Hepatocyte (in vitro differentiated cells): ENCODE results near the gene NLRC5. TPM values are rescaled to one million over a fixed set of nuclear protein-coding genes. Genes with fewer than 3 reads are reported as not detected.

ENCODE experiments used
- DNase-seq: peaks from one replicate; pipeline ENCODE4 v3.0.0-alpha.2; 2016; ENCODE audit warnings: low spot score
- H2AFZ ChIP-seq: fragments of 200-600 bp; sonication (generic); 2 replicates; pipeline ENCODE4 v1.6.0; 2016; ENCODE audit warnings: antibody characterized with exemption, mild to moderate bottlenecking
- H3K27ac ChIP-seq: fragments of 200-600 bp; sonication (generic); 2 replicates; pipeline ENCODE4 v1.5.1; 2016; ENCODE audit warnings: mild to moderate bottlenecking
- H3K27me3 ChIP-seq: fragments of 200-600 bp; sonication (generic); 2 replicates; pipeline ENCODE4 v1.6.1; 2016
- H3K36me3 ChIP-seq: fragments of 200-600 bp; sonication (generic); replicated peaks from 2 replicates; pipeline ENCODE4 v1.5.1; 2016; ENCODE audit warnings: low read depth; ENCODE audit not compliant: insufficient read depth
- H3K4me1 ChIP-seq: fragments of 200-600 bp; sonication (generic); 2 replicates; pipeline ENCODE4 v1.5.1; 2016; ENCODE audit warnings: mild to moderate bottlenecking, moderate library complexity; ENCODE audit not compliant: insufficient read depth
- H3K4me2 ChIP-seq: fragments of 200-600 bp; sonication (generic); 2 replicates; pipeline ENCODE4 v1.6.0; 2016
- H3K4me3 ChIP-seq: fragments of 200-600 bp; sonication (generic); 2 replicates; pipeline ENCODE4 v1.5.1; 2016; ENCODE audit warnings: mild to moderate bottlenecking
- H3K79me2 ChIP-seq: fragments of 200-600 bp; sonication (generic); 2 replicates; pipeline ENCODE4 v1.6.0; 2017; ENCODE audit warnings: mild to moderate bottlenecking
- H3K9me2 ChIP-seq: fragments of 200-600 bp; sonication (generic); replicated peaks from 2 replicates; pipeline ENCODE4 v1.6.0; 2017; ENCODE audit warnings: mild to moderate bottlenecking; ENCODE audit not compliant: insufficient read depth
- H3K9me3 ChIP-seq: fragments of 200-600 bp; sonication (generic); 2 replicates; pipeline ENCODE4 v1.5.1; 2016; ENCODE audit warnings: low read depth, mild to moderate bottlenecking
- H4K20me1 ChIP-seq: fragments of 200-600 bp; sonication (generic); 2 replicates; pipeline ENCODE4 v1.6.0; 2016; ENCODE audit warnings: mild to moderate bottlenecking; ENCODE audit not compliant: insufficient read depth, poor library complexity, severe bottlenecking
- EZH2 ChIP-seq: fragments of 200-600 bp; sonication (generic); IDR thresholded peaks from 2 replicates; pipeline ENCODE4 v1.6.1; 2016; ENCODE audit warnings: antibody characterized with exemption, mild to moderate bottlenecking, borderline replicate concordance
- EZH2phosphoT487 ChIP-seq: fragments of 200-600 bp; sonication (generic); IDR thresholded peaks from one replicate; pipeline ENCODE4 v1.6.1; 2018; ENCODE audit warnings: antibody characterized with exemption, mild to moderate bottlenecking, low read depth, moderate library complexity; ENCODE audit not compliant: unreplicated experiment, severe bottlenecking
- WGBS: methylation state at CpG from one replicate; pipeline ENCODE4 v1.1.6; 2016; ENCODE audit warnings: low lambda C conversion rate; ENCODE audit errors: missing lambda C conversion rate; 5-methylcytosine and 5-hydroxymethylcytosine counted together
- polyA plus RNA-seq: library from polyadenylated mRNA; unstranded; fragments of >200 nt; fragmentation: Nextera tagmentation; extraction: Ambion mirVana; gene quantifications from 2 replicates; pipeline ENCODE4 v1.2.1, GENCODE V29; 2016
- total RNA-seq: library from RNA; depleted of rRNA; stranded (reverse); fragments of >200 nt; gene quantifications from 2 replicates; pipeline ENCODE4 v1.2.3, GENCODE V29; 2014
- TF ChIP-seq, protein P1 (sequence below): fragments of 200-600 bp; sonication (generic); IDR thresholded peaks from 2 replicates; pipeline ENCODE4 v1.5.1; 2016; ENCODE audit warnings: antibody characterized with exemption, mild to moderate bottlenecking; ENCODE audit not compliant: poor library complexity

The NLRC5 gene
- total and polyA plus RNA-seq, 2 experiments from 2014 or later, result 6.4 to 7.0 TPM

DNA sequence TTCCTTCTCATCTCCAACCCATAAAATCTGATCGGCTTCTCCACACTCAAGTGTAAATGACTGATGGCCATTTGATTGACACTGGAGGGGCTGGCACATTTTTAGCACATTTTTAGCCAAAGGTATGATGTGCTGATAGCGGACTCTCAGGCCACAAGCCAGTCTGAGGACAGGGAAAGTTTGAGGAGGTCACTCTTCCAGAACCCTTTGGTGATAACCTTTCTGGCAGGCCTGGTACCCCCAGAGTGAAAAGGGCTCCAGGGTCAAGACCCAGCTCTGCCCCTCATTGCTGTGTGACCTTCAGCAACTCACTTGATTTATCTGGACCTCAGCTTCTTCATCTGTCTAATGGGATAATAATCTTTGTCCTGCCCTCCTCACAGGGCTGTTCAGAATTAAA, 1.7 kb upstream of the NLRC5 start:
- Histone ChIP-seq H3K27ac (no peak overlapping the region), H3K4me3 (no peak overlapping the region), H3K36me3 (no peaks in the 10 kb centered on the region), H3K79me2 (no peaks in the 10 kb centered on the region), H3K9me3 (no peaks in the 10 kb centered on the region), H3K9me2 (no peaks in the 10 kb centered on the region), H3K4me2 (no peak overlapping the region), H2AFZ (no peak overlapping the region), H3K4me1 (peaks cover 3% of the 10 kb centered on the region), H4K20me1 (no peaks in the 10 kb centered on the region), H3K27me3 (peaks cover 10% of the 10 kb centered on the region)
- 96% methylated on average over 2 of the region's 2 CpGs for WGBS
- TF ChIP-seq, protein P1, sequence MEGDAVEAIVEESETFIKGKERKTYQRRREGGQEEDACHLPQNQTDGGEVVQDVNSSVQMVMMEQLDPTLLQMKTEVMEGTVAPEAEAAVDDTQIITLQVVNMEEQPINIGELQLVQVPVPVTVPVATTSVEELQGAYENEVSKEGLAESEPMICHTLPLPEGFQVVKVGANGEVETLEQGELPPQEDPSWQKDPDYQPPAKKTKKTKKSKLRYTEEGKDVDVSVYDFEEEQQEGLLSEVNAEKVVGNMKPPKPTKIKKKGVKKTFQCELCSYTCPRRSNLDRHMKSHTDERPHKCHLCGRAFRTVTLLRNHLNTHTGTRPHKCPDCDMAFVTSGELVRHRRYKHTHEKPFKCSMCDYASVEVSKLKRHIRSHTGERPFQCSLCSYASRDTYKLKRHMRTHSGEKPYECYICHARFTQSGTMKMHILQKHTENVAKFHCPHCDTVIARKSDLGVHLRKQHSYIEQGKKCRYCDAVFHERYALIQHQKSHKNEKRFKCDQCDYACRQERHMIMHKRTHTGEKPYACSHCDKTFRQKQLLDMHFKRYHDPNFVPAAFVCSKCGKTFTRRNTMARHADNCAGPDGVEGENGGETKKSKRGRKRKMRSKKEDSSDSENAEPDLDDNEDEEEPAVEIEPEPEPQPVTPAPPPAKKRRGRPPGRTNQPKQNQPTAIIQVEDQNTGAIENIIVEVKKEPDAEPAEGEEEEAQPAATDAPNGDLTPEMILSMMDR, result no peak
- TF ChIP-seq EZH2phosphoT487, result no peak
- TF ChIP-seq EZH2, result no peak
- no peak for DNase-seq

DNA sequence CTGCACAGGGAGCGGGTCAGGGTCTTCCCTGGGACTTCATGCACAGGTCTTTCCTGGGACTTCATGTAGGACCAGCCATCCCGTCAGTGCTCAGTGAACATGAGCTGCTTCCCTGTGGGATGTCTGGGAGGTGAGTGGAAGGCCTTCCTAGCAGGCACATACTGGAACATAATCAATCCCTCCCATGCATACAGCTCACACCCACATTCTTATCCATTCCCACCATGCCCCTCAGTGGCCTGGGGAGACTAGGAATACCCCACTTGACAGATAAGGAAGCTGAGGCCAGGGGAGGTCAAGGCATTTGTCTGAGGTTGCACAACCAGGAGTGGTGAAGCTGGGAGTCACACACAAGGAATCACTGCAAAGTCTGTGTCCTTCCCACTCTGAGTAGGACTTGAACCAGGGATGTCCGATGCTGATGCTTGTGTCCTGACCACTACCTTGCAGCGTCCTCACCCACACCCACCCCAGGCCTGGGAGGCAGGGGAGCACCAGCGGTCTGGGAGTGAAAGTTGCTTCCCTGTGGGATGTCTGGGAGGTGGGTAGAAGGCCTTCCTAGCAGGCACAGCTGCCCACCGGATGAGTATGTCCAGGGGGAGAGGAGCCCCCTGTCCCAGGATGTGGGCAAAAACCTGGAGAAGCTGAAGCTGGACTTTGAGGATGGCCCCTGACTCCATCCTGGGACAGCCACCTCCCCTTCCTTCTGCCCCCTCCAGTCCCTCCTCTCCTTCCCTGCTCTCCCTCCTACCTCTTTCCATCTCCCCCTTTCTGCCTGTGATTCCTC, 1.0 kb upstream of the NLRC5 start:
- TF ChIP-seq EZH2 (no peak), EZH2phosphoT487 (no peak)
- TF ChIP-seq, protein P1, result no peak
- Histone ChIP-seq H3K4me3 (no peak overlapping the region), H3K9me3 (no peaks in the 10 kb centered on the region), H3K4me1 (peaks cover 3% of the 10 kb centered on the region), H3K27me3 (peaks cover 10% of the 10 kb centered on the region), H3K79me2 (no peaks in the 10 kb centered on the region), H2AFZ (no peak overlapping the region), H4K20me1 (no peaks in the 10 kb centered on the region), H3K4me2 (peak overlapping the region; percentile 91), H3K9me2 (no peaks in the 10 kb centered on the region), H3K36me3 (no peaks in the 10 kb centered on the region), H3K27ac (no peak overlapping the region)
- 82% methylated on average over 6 of the region's 6 CpGs for WGBS
- DNase-seq, result no peak

DNA sequence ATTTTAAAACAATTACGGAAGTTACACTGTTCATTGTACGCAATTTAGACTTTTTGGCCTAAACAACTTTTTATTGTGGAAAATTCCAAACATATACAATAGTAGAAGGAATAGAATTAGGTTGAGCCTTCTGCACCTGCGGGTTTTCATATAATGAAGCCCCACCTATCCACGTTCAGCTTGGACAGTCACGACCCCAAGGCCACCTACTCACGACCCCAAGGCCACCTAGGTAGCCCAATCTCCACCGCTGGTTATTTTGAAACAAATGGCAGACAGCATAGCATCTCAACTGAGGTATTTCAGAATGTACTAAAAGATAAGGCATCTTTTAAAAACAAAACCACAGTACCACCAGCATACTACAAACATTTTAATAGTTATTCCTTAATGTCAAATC, 631 bp downstream of the NLRC5 start:
- Histone ChIP-seq H3K4me2 (peak overlapping the region; percentile 91), H3K27me3 (peaks cover 10% of the 10 kb centered on the region), H3K4me3 (peak overlapping the region; percentile 74), H4K20me1 (no peaks in the 10 kb centered on the region), H3K27ac (no peak overlapping the region), H3K79me2 (no peaks in the 10 kb centered on the region), H2AFZ (peak overlapping the region; percentile 64), H3K9me3 (no peaks in the 10 kb centered on the region), H3K36me3 (no peaks in the 10 kb centered on the region), H3K9me2 (no peaks in the 10 kb centered on the region), H3K4me1 (peaks cover 3% of the 10 kb centered on the region)
- DNase-seq, result no peak
- WGBS, result 55% methylated on average over 7 of the region's 7 CpGs
- TF ChIP-seq, protein P1, result no peak
- no peak for TF ChIP-seq EZH2phosphoT487
- no peak for TF ChIP-seq EZH2
